Measurements from ENCODE around the gene AURKA.

GRCh38 chr20:56431471-56431870, 39.5 kb upstream of the AURKA start:
- no peak for TF ChIP-seq BRCA1 (IDR thresholded peaks at IDR 0.05)
- no peak for TF ChIP-seq BRCA1 (CRISPR knock-in tag; IDR thresholded peaks at IDR 0.05)
- TF ChIP-seq HDGF (IDR thresholded peaks at IDR 0.05) = no peak
- no peak for TF ChIP-seq LEF1 (IDR thresholded peaks at IDR 0.05)
- TF ChIP-seq RAD21 (CRISPR knock-in tag; conservative IDR thresholded peaks at IDR 0.05 in 1 of 2, IDR thresholded peaks at IDR 0.05 in 1 of 2) = no peak

All from K562 (cell line).